OCI-LY7 (cell line): Measurements from ENCODE around the gene TWNK. TPM values are rescaled to one million over a fixed set of nuclear protein-coding genes. Genes with fewer than 3 reads are reported as not detected.

Source experiments
- BruUV-seq: library from RNA; stranded (reverse); fragments of 400-500 nt; replicated peaks from 2 replicates; lab custom pipeline; 2021; lab: Mats Ljungman, UMichigan
- CTCF ChIA-PET: fragments of 300-600 bp; sonication (Branson Sonifier 250); formaldehyde crosslinking; loops from one replicate; lab custom pipeline; 2022; ENCODE audit warnings: antibody characterized with exemption; ENCODE audit not compliant: unreplicated experiment; lab: Charles Lee
- POLR2A ChIA-PET: fragments of 300-600 bp; sonication (Branson Sonifier 250); formaldehyde crosslinking; loops from one replicate; lab custom pipeline; 2022; ENCODE audit warnings: antibody characterized with exemption; lab: Charles Lee
- DNase-seq: peaks from one replicate; pipeline ENCODE4 v3.0.0-alpha.2; 2015; ENCODE audit warnings: low spot score
- H2AFZ ChIP-seq: fragments of 200-600 bp; sonication (generic), shearing (Covaris generic); 2 replicates; pipeline ENCODE4 v1.6.1; 2014; ENCODE audit warnings: mild to moderate bottlenecking, antibody characterized with exemption, low read length, moderate library complexity
- H3K27ac ChIP-seq: fragments of 200-600 bp; sonication (generic); 2 replicates; pipeline ENCODE4 v1.5.1; 2014; ENCODE audit warnings: mixed run types, low read depth, mild to moderate bottlenecking, moderate library complexity, low read length, inconsistent platforms; ENCODE audit not compliant: poor library complexity, severe bottlenecking
- H3K36me3 ChIP-seq: fragments of 200-600 bp; sonication (generic); 2 replicates; pipeline ENCODE4 v1.6.1; 2014; ENCODE audit warnings: mild to moderate bottlenecking, antibody characterized with exemption, low read length, moderate library complexity, mixed read lengths; ENCODE audit not compliant: insufficient read depth
- H3K4me1 ChIP-seq: fragments of 200-600 bp; sonication (generic); 2 replicates; pipeline ENCODE4 v1.5.1; 2014; ENCODE audit warnings: mild to moderate bottlenecking, low read length; ENCODE audit not compliant: insufficient read depth, poor library complexity, severe bottlenecking
- H3K4me2 ChIP-seq: fragments of 200-600 bp; sonication (generic); 2 replicates; pipeline ENCODE4 v1.6.1; 2014; ENCODE audit warnings: mild to moderate bottlenecking, low read length
- H3K4me3 ChIP-seq: fragments of 200-600 bp; sonication (generic); 2 replicates; pipeline ENCODE4 v1.5.1; 2014; ENCODE audit warnings: mild to moderate bottlenecking, low read depth, low read length; ENCODE audit not compliant: poor library complexity, severe bottlenecking
- H3K79me2 ChIP-seq: fragments of 200-600 bp; sonication (generic); 2 replicates; pipeline ENCODE4 v1.6.1; 2016; ENCODE audit warnings: low read depth, mild to moderate bottlenecking, low read length, moderate library complexity, mixed read lengths; ENCODE audit not compliant: insufficient read depth
- H3K9me2 ChIP-seq: fragments of 200-600 bp; sonication (generic); 2 replicates; pipeline ENCODE4 v1.6.1; 2016; ENCODE audit warnings: mild to moderate bottlenecking, low read length, mixed read lengths; ENCODE audit not compliant: insufficient read depth
- H3K9me3 ChIP-seq: fragments of 200-600 bp; sonication (generic); 2 replicates; pipeline ENCODE4 v1.6.1; 2014; ENCODE audit warnings: mild to moderate bottlenecking, mixed run types, low read length, mixed read lengths
- H4K20me1 ChIP-seq: fragments of 200-600 bp; sonication (generic); 2 replicates; pipeline ENCODE4 v1.6.1; 2014; ENCODE audit warnings: mild to moderate bottlenecking, antibody characterized with exemption, low read length, moderate library complexity, mixed read lengths; ENCODE audit not compliant: insufficient read depth
- EZH2phosphoT487 ChIP-seq: fragments of 200-600 bp; sonication (generic); IDR thresholded peaks from 2 replicates; pipeline ENCODE4 v1.6.1; 2018; ENCODE audit warnings: low read depth, borderline replicate concordance, mild to moderate bottlenecking, mixed run types, antibody characterized with exemption, low read length, moderate library complexity, mixed read lengths
- intact Hi-C: fragments of 100-400 bp; cut with micrococcal nuclease; formaldehyde crosslinking; loops from one replicate; pipeline ENCODE4 v1.10.0; 2022; ENCODE audit not compliant: unreplicated experiment
- total RNA-seq, 2 experiments: library from RNA; depleted of rRNA in 1 of 2; stranded (reverse); fragments of >200 nt in 1 of 2; shearing (Covaris generic) in 1 of 2; gene quantifications; 2 replicates each; pipeline ENCODE4 v1.2.3, GENCODE V29; 2014 to 2022
- TF ChIP-seq, protein P1 (sequence below): fragments of 200-600 bp; sonication (generic); conservative IDR thresholded peaks from 2 replicates; pipeline ENCODE4 v1.5.1; 2014; ENCODE audit warnings: mild to moderate bottlenecking, antibody characterized with exemption, low read length, moderate library complexity, mixed read lengths

The TWNK gene
- total RNA-seq, 2 experiments from 2014 or later = 15.8 to 21.7 TPM

GRCh38 chr10:100967332-100967731 lies 20.0 kb upstream of the TWNK start:
- H3K4me3 ChIP-seq = no peak overlapping the region
- H2AFZ ChIP-seq = no peak overlapping the region
- no peaks in the 10 kb centered on the region for H3K79me2 ChIP-seq
- ChIA-PET POLR2A (interaction anchor here (0.6 to 1.7 kb wide), 2 partner anchors 20 to 44 kb away, joined by 3 to 5 read pairs; partner anchors contain the start of genes MRPL43 and TWNK), CTCF (interaction anchor here (0.6 kb wide), 1 partner anchor 806 kb away, joined by 10 read pairs; no protein-coding TSS in a partner anchor)
- H3K4me2 ChIP-seq = no peak overlapping the region
- peaks cover 23% of the 10 kb centered on the region for H3K4me1 ChIP-seq
- H3K36me3 ChIP-seq = peaks cover 25% of the 10 kb centered on the region
- DNase-seq = no peak
- no peak for TF ChIP-seq EZH2phosphoT487
- TF ChIP-seq, protein P1, sequence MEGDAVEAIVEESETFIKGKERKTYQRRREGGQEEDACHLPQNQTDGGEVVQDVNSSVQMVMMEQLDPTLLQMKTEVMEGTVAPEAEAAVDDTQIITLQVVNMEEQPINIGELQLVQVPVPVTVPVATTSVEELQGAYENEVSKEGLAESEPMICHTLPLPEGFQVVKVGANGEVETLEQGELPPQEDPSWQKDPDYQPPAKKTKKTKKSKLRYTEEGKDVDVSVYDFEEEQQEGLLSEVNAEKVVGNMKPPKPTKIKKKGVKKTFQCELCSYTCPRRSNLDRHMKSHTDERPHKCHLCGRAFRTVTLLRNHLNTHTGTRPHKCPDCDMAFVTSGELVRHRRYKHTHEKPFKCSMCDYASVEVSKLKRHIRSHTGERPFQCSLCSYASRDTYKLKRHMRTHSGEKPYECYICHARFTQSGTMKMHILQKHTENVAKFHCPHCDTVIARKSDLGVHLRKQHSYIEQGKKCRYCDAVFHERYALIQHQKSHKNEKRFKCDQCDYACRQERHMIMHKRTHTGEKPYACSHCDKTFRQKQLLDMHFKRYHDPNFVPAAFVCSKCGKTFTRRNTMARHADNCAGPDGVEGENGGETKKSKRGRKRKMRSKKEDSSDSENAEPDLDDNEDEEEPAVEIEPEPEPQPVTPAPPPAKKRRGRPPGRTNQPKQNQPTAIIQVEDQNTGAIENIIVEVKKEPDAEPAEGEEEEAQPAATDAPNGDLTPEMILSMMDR = no peak
- intact Hi-C loops = no loop called here
- BruUV-seq = no TSS peak
- no peaks in the 10 kb centered on the region for H4K20me1 ChIP-seq
- no peaks in the 10 kb centered on the region for H3K9me2 ChIP-seq
- no peak overlapping the region for H3K27ac ChIP-seq
- no peaks in the 10 kb centered on the region for H3K9me3 ChIP-seq

- Histone ChIP-seq H3K4me3 (no peak overlapping the region), H2AFZ (peak overlapping the region; percentile 8; the same call in 1 of the 2 replicates), H3K9me2 (no peaks in the 10 kb centered on the region), H3K4me1 (peaks cover 15% of the 10 kb centered on the region), H3K9me3 (no peaks in the 10 kb centered on the region), H3K79me2 (no peaks in the 10 kb centered on the region), H3K27ac (no peak overlapping the region), H3K4me2 (0 out of 2 replicates have a peak overlapping the region, but pooled peaks have one; percentile 67), H4K20me1 (no peaks in the 10 kb centered on the region), H3K36me3 (peaks cover 16% of the 10 kb centered on the region; the same call in 1 of the 2 replicates)
- no peak for DNase-seq
- ChIA-PET POLR2A (interaction anchor here (0.6 to 1.7 kb wide), 2 partner anchors 19 to 970 kb away, joined by 5 read pairs; partner anchors contain the start of genes MRPL43 and TWNK), CTCF (interaction anchor here (0.6 to 1.2 kb wide), 2 partner anchors 32 to 46 kb away, joined by 3 to 5 read pairs; no protein-coding TSS in a partner anchor)
- no peak for TF ChIP-seq EZH2phosphoT487
- TF ChIP-seq, protein P1 = no peak
- intact Hi-C loops = loop anchor here (2.0 kb wide), 1 partner anchor 47 kb away; no protein-coding TSS in a partner anchor
- BruUV-seq = no TSS peak
Observed at GRCh38 chr10:100968062-100968736, 19.1 kb upstream of the TWNK start.
